Measurements from ENCODE around the gene ACSS1.

GRCh38 chr20:24984961-24985640 lies 72.8 kb downstream of the ACSS1 start:
- TF ChIP-seq BHLHE40 (IDR thresholded peaks at IDR 0.05; ENCODE audit: borderline replicate concordance) (no peak), CTBP1 (IDR thresholded peaks at IDR 0.05; ENCODE audit: borderline replicate concordance) (no peak), FOXA1 (IDR thresholded peaks at IDR 0.05) (no peak), ELF4 (IDR thresholded peaks at IDR 0.05) (no peak), SUZ12 (IDR thresholded peaks at IDR 0.05) (no peak), SP1 (IDR thresholded peaks at IDR 0.05) (no peak), FOXM1 (IDR thresholded peaks at IDR 0.05; ENCODE audit: borderline replicate concordance) (no peak), FOXK2 (IDR thresholded peaks at IDR 0.05) (no peak), HDGF (IDR thresholded peaks at IDR 0.05; ENCODE audit: borderline replicate concordance) (no peak), L3MBTL2 (conservative IDR thresholded peaks at IDR 0.05) (no peak), PKNOX1 (IDR thresholded peaks at IDR 0.05) (no peak), TARDBP (IDR thresholded peaks at IDR 0.05) (no peak), LEF1 (IDR thresholded peaks at IDR 0.05; ENCODE audit: borderline replicate concordance) (no peak)

Data from HEK293T (cell line).